K562 (cell line): Measurements from ENCODE around the gene LRP2BP. TPM values are rescaled to one million over a fixed set of nuclear protein-coding genes. Genes with fewer than 3 reads are reported as not detected.

Experiments
- ATAC-seq: fragments of 200-7000 bp; cut with Tn5 transposase; 3 replicates; pipeline ENCODE4 v1.9.1; 2020; ENCODE audit warnings: moderate library complexity
- BruUV-seq: library from RNA; stranded (reverse); fragments of 400-500 nt; replicated peaks from 2 replicates; lab custom pipeline; 2021; lab: Mats Ljungman, UMichigan
- CTCF ChIA-PET: fragments of 300-600 bp; formaldehyde crosslinking; extraction: SDS; loops from one replicate; lab custom pipeline; 2021; ENCODE audit warnings: low intra/inter-chr PET ratio; lab: Yijun Ruan, JAX
- POLR2A ChIA-PET: fragments of 300-600, 350-650 bp; sonication (Branson Sonifier 250); formaldehyde crosslinking; extraction: SDS; loops from one replicate; lab custom pipeline; 2021; ENCODE audit warnings: antibody characterized with exemption, inconsistent platforms; lab: Yijun Ruan, JAX
- DNase-seq, 4 experiments: peaks; one replicate each; pipeline versions ENCODE4 v3.0.0 to v3.0.0-alpha.2; 2011 to 2018; ENCODE audit warnings: low spot score in 3 of 4, mixed read lengths in 3 of 4; ENCODE audit errors: extremely low read depth in 1 of 4
- FAIRE-seq: peaks from 2 replicates; lab custom pipeline; 2011; peaks lifted over from hg19 to GRCh38; lab: Jason Lieb, UNC
- H2AFZ ChIP-seq: 2 replicates; pipeline ENCODE4 v1.6.0; 2011; ENCODE audit warnings: low read depth, low read length, control low read depth, inconsistent platforms
- H3K27ac ChIP-seq: fragments of 200-600 bp; 3 replicates; pipeline ENCODE4 v1.8.0; 2011; ENCODE audit warnings: low read depth, mild to moderate bottlenecking, control low read depth, inconsistent platforms, low read length, moderate library complexity, mixed read lengths; ENCODE audit errors: extremely low read depth
- H3K27me3 ChIP-seq, 2 experiments: fragments of 300-600 bp in 1 of 2; 2 replicates in 1 of 2; 3 replicates in 1 of 2; pipeline versions ENCODE4 v1.6.0 to v1.8.0; 2011; ENCODE audit warnings: inconsistent platforms in 2 of 2, low read length in 2 of 2, mild to moderate bottlenecking in 1 of 2, mixed read lengths in 1 of 2, moderate library complexity in 1 of 2; ENCODE audit not compliant: control insufficient read depth in 2 of 2, insufficient read depth in 2 of 2
- H3K36me3 ChIP-seq: fragments of 300-600 bp; 3 replicates; pipeline ENCODE4 v1.8.0; 2011; ENCODE audit warnings: mild to moderate bottlenecking, low read length, inconsistent platforms; ENCODE audit not compliant: control insufficient read depth, insufficient read depth
- H3K4me1 ChIP-seq, 2 experiments: fragments of 200-600 bp in 1 of 2; replicated peaks in 1 of 2; 2 replicates in 1 of 2; 3 replicates in 1 of 2; pipeline versions ENCODE4 v1.5.1 to v1.8.0; 2011; ENCODE audit warnings: inconsistent platforms in 2 of 2, low read length in 2 of 2, mild to moderate bottlenecking in 1 of 2, mixed read lengths in 1 of 2, moderate library complexity in 1 of 2; ENCODE audit not compliant: control insufficient read depth in 2 of 2, insufficient read depth in 2 of 2
- H3K4me2 ChIP-seq: 2 replicates; pipeline ENCODE4 v1.6.1; 2011; ENCODE audit warnings: low read length, control low read depth, inconsistent platforms, mixed read lengths; ENCODE audit not compliant: insufficient read depth
- H3K4me3 ChIP-seq: fragments of 200-600 bp; sonication (generic), shearing (Covaris generic); 2 replicates; pipeline ENCODE4 v1.5.1; 2016; ENCODE audit warnings: control low read depth, inconsistent platforms
- H3K79me2 ChIP-seq: fragments of 200-600 bp; 3 replicates; pipeline ENCODE4 v1.8.0; 2011; ENCODE audit warnings: low read length, inconsistent platforms; ENCODE audit not compliant: control insufficient read depth, insufficient read depth
- H3K9ac ChIP-seq, 2 experiments: 2 replicates each; pipeline versions ENCODE4 v1.6.0 to v1.6.1; 2011; ENCODE audit warnings: low read depth in 2 of 2, low read length in 2 of 2, control low read depth in 1 of 2, inconsistent platforms in 1 of 2, mild to moderate bottlenecking in 1 of 2, mixed read lengths in 1 of 2; ENCODE audit not compliant: insufficient read depth in 1 of 2
- H3K9me1 ChIP-seq: one replicate; pipeline ENCODE4 v1.6.0; 2011; ENCODE audit warnings: inconsistent platforms, mild to moderate bottlenecking, low read length, moderate library complexity; ENCODE audit not compliant: control insufficient read depth, insufficient read depth
- H3K9me3 ChIP-seq: replicated peaks from 2 replicates; pipeline ENCODE4 v1.5.1; 2011; ENCODE audit warnings: low read depth, low read length, inconsistent platforms; ENCODE audit not compliant: control insufficient read depth, insufficient read depth
- H4K20me1 ChIP-seq: replicated peaks from 2 replicates; pipeline ENCODE4 v1.6.1; 2011; ENCODE audit warnings: low read length, inconsistent platforms, mixed read lengths; ENCODE audit not compliant: control insufficient read depth, insufficient read depth
- JUNB ChIP-seq: fragments of 450-650 bp; formaldehyde crosslinking; conservative IDR thresholded peaks from 2 replicates; pipeline ENCODE4 v1.4.0; 2020; ENCODE audit warnings: mild to moderate bottlenecking
- MTA1 ChIP-seq: fragments of 450-650 bp; IDR thresholded peaks from 2 replicates; pipeline ENCODE4 v1.6.1; 2017; ENCODE audit warnings: borderline replicate concordance
- NCOA1 ChIP-seq: fragments of 450-650 bp; IDR thresholded peaks from 2 replicates; pipeline ENCODE4 v1.6.1; 2016; ENCODE audit warnings: low read depth
- NELFE ChIP-seq: IDR thresholded peaks from 2 replicates; pipeline ENCODE4 v1.6.1; 2011; ENCODE audit warnings: mild to moderate bottlenecking; ENCODE audit not compliant: insufficient read depth, insufficient read length
- PHF21A ChIP-seq: fragments of 450-650 bp; IDR thresholded peaks from 2 replicates; pipeline ENCODE4 v1.6.1; 2017; ENCODE audit warnings: low read depth, borderline replicate concordance
- SAP30 ChIP-seq: fragments of 200-600 bp; sonication (generic); IDR thresholded peaks from 2 replicates; pipeline ENCODE4 v1.6.1; 2012; ENCODE audit warnings: borderline replicate concordance, low read depth, mild to moderate bottlenecking, moderate library complexity, low read length, control low read depth, inconsistent platforms; ENCODE audit not compliant: insufficient read depth, poor library complexity, severe bottlenecking
- WGBS: fragments of 100-300 bp; shearing (Covaris generic); methylation state at CpG from one replicate; pipeline ENCODE4 v1.1.6; 2016; ENCODE audit warnings: low coverage, mixed read lengths; ENCODE audit not compliant: insufficient coverage; ENCODE audit errors: missing lambda C conversion rate; 5-methylcytosine and 5-hydroxymethylcytosine counted together
- in situ Hi-C: fragments of 300-500 bp; cut with MboI; formaldehyde crosslinking; loops from 4 replicates; pipeline ENCODE4 v1.15.0; 2018; ENCODE audit warnings: inconsistent platforms, mixed read lengths
- intact Hi-C: fragments of 100-400 bp; cut with micrococcal nuclease; formaldehyde crosslinking; loops from 2 replicates; pipeline ENCODE4 v1.14.2; 2022
- polyA plus RNA-seq, 8 experiments: library from polyadenylated mRNA; depleted of rRNA in 4 of 8; stranded (reverse) in 5 of 8; unstranded in 3 of 8; fragments of >200 nt; fragmentation: Nextera tagmentation in 2 of 8; fragmentation: Illumina TruSeq in 1 of 8; extraction: Ambion mirVana in 2 of 8; extraction: Trizol in 1 of 8; gene quantifications; 2 replicates each; pipeline versions ENCODE4 v1.2.1 to v1.2.3, GENCODE V29; 2011 to 2014; ENCODE audit warnings: inconsistent platforms in 1 of 8, missing spikeins in 1 of 8
- total RNA-seq, 7 experiments: library from RNA; depleted of rRNA in 6 of 7; stranded (reverse); fragments of >200 nt in 6 of 7; fragmentation: Illumina TruSeq in 2 of 7; extraction: Trizol in 2 of 7; gene quantifications; 2 replicates each; pipeline versions ENCODE4 v1.2.1 to v1.2.3, GENCODE V29; 2011 to 2021; ENCODE audit warnings: low replicate concordance in 1 of 7
- TF ChIP-seq, protein P1 (sequence below): fragments of 250-450 bp; sonication (Bioruptor Pico); IDR thresholded peaks from 2 replicates; pipeline ENCODE4 v1.9.0; 2021; ENCODE audit warnings: mild to moderate bottlenecking, inconsistent platforms
- TF ChIP-seq, protein P2 (sequence below): fragments of 450-650 bp; IDR thresholded peaks from 2 replicates; pipeline ENCODE4 v1.6.1; 2016; ENCODE audit warnings: mild to moderate bottlenecking, moderate library complexity

Gene LRP2BP
- total and polyA plus RNA-seq, 9 of the 15 experiments (the other 6 are each of a cell fraction or from before 2014, with no cell fraction given) = 0.42 to 2.1 (median 0.62) TPM

DNA sequence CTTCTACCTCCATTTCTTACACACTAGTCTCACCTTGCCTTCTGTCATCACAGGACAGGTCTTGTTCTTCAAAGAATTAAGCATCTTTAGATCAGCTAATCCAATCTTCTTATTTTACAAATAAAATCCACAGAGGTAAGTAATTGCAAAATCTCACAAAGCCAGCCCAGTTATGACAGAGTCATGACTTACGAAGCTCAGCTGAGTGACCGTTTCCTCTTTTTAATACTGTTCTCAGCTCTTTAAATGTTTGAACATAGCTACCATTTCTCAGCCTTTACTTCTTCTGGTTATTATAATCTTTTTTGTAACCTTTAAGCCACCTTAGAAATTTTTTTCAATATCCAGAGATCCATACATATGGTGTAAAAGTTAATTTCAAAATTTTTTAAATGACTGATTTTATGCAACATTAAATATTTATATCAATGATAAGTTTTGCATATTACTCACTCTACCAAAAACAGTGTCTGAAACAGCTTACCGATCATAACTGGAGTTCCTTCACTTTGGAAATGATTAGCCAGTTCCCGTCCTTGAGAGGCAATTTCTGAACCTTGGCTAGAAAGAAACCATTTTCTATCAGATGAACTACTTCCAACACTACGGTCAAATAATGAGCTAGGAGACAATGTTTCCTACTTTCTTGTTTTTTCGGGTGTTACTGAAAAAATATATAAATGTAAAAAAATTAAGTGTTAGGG lies 9.7 kb upstream of the LRP2BP start:
- ATAC-seq (no peak), FAIRE-seq (no peak), DNase-seq (no peak)
- ChIA-PET CTCF (no interaction called here), POLR2A (interaction anchor here (3.5 kb wide), 1 partner anchor 9 kb away, joined by 15 read pairs; the partner anchor contains the start of genes ANKRD37 and LRP2BP)
- intact Hi-C loops (no loop called here), in situ Hi-C loops (no loop called here)
- H2AFZ ChIP-seq = no peak overlapping the region
- no peak overlapping the region for H3K4me2 ChIP-seq
- H3K36me3 ChIP-seq = peaks cover 56% of the 10 kb centered on the region; the same call in 2 of the 3 replicates
- H3K9me3 ChIP-seq = no peaks in the 10 kb centered on the region
- no peaks in the 10 kb centered on the region for H3K79me2 ChIP-seq
- no peaks in the 10 kb centered on the region for H3K27me3 ChIP-seq
- WGBS = 87% methylated on average over 6 of the region's 6 CpGs
- BruUV-seq = no TSS peak
- H3K4me3 ChIP-seq = no peak overlapping the region
- H3K9ac ChIP-seq = no peak overlapping the region
- no peak overlapping the region for H3K27ac ChIP-seq
- H4K20me1 ChIP-seq = no peaks in the 10 kb centered on the region
- H3K9me1 ChIP-seq = no peaks in the 10 kb centered on the region
- no peaks in the 10 kb centered on the region for H3K4me1 ChIP-seq
- TF ChIP-seq NELFE (no peak), JUNB (CRISPR knock-in tag) (no peak), SAP30 (no peak), PHF21A (no peak), NCOA1 (no peak), MTA1 (no peak)
- TF ChIP-seq, protein P1, sequence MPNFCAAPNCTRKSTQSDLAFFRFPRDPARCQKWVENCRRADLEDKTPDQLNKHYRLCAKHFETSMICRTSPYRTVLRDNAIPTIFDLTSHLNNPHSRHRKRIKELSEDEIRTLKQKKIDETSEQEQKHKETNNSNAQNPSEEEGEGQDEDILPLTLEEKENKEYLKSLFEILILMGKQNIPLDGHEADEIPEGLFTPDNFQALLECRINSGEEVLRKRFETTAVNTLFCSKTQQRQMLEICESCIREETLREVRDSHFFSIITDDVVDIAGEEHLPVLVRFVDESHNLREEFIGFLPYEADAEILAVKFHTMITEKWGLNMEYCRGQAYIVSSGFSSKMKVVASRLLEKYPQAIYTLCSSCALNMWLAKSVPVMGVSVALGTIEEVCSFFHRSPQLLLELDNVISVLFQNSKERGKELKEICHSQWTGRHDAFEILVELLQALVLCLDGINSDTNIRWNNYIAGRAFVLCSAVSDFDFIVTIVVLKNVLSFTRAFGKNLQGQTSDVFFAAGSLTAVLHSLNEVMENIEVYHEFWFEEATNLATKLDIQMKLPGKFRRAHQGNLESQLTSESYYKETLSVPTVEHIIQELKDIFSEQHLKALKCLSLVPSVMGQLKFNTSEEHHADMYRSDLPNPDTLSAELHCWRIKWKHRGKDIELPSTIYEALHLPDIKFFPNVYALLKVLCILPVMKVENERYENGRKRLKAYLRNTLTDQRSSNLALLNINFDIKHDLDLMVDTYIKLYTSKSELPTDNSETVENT (CRISPR knock-in tag) = no peak
- TF ChIP-seq, protein P2, sequence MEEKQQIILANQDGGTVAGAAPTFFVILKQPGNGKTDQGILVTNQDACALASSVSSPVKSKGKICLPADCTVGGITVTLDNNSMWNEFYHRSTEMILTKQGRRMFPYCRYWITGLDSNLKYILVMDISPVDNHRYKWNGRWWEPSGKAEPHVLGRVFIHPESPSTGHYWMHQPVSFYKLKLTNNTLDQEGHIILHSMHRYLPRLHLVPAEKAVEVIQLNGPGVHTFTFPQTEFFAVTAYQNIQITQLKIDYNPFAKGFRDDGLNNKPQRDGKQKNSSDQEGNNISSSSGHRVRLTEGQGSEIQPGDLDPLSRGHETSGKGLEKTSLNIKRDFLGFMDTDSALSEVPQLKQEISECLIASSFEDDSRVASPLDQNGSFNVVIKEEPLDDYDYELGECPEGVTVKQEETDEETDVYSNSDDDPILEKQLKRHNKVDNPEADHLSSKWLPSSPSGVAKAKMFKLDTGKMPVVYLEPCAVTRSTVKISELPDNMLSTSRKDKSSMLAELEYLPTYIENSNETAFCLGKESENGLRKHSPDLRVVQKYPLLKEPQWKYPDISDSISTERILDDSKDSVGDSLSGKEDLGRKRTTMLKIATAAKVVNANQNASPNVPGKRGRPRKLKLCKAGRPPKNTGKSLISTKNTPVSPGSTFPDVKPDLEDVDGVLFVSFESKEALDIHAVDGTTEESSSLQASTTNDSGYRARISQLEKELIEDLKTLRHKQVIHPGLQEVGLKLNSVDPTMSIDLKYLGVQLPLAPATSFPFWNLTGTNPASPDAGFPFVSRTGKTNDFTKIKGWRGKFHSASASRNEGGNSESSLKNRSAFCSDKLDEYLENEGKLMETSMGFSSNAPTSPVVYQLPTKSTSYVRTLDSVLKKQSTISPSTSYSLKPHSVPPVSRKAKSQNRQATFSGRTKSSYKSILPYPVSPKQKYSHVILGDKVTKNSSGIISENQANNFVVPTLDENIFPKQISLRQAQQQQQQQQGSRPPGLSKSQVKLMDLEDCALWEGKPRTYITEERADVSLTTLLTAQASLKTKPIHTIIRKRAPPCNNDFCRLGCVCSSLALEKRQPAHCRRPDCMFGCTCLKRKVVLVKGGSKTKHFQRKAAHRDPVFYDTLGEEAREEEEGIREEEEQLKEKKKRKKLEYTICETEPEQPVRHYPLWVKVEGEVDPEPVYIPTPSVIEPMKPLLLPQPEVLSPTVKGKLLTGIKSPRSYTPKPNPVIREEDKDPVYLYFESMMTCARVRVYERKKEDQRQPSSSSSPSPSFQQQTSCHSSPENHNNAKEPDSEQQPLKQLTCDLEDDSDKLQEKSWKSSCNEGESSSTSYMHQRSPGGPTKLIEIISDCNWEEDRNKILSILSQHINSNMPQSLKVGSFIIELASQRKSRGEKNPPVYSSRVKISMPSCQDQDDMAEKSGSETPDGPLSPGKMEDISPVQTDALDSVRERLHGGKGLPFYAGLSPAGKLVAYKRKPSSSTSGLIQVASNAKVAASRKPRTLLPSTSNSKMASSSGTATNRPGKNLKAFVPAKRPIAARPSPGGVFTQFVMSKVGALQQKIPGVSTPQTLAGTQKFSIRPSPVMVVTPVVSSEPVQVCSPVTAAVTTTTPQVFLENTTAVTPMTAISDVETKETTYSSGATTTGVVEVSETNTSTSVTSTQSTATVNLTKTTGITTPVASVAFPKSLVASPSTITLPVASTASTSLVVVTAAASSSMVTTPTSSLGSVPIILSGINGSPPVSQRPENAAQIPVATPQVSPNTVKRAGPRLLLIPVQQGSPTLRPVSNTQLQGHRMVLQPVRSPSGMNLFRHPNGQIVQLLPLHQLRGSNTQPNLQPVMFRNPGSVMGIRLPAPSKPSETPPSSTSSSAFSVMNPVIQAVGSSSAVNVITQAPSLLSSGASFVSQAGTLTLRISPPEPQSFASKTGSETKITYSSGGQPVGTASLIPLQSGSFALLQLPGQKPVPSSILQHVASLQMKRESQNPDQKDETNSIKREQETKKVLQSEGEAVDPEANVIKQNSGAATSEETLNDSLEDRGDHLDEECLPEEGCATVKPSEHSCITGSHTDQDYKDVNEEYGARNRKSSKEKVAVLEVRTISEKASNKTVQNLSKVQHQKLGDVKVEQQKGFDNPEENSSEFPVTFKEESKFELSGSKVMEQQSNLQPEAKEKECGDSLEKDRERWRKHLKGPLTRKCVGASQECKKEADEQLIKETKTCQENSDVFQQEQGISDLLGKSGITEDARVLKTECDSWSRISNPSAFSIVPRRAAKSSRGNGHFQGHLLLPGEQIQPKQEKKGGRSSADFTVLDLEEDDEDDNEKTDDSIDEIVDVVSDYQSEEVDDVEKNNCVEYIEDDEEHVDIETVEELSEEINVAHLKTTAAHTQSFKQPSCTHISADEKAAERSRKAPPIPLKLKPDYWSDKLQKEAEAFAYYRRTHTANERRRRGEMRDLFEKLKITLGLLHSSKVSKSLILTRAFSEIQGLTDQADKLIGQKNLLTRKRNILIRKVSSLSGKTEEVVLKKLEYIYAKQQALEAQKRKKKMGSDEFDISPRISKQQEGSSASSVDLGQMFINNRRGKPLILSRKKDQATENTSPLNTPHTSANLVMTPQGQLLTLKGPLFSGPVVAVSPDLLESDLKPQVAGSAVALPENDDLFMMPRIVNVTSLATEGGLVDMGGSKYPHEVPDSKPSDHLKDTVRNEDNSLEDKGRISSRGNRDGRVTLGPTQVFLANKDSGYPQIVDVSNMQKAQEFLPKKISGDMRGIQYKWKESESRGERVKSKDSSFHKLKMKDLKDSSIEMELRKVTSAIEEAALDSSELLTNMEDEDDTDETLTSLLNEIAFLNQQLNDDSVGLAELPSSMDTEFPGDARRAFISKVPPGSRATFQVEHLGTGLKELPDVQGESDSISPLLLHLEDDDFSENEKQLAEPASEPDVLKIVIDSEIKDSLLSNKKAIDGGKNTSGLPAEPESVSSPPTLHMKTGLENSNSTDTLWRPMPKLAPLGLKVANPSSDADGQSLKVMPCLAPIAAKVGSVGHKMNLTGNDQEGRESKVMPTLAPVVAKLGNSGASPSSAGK = no peak
